ENCODE measurements around the gene UST. TPM values are rescaled to one million over a fixed set of nuclear protein-coding genes. Genes with fewer than 3 reads are reported as not detected.
"Not testable (repeated sequence)": the region's sequence is repeated elsewhere in the genome, so short reads cannot be mapped to it uniquely, and the experiment has no call there.

UST gene
- total RNA-seq, 1 donor from 2014 or later, result under 0.01 TPM

DNA sequence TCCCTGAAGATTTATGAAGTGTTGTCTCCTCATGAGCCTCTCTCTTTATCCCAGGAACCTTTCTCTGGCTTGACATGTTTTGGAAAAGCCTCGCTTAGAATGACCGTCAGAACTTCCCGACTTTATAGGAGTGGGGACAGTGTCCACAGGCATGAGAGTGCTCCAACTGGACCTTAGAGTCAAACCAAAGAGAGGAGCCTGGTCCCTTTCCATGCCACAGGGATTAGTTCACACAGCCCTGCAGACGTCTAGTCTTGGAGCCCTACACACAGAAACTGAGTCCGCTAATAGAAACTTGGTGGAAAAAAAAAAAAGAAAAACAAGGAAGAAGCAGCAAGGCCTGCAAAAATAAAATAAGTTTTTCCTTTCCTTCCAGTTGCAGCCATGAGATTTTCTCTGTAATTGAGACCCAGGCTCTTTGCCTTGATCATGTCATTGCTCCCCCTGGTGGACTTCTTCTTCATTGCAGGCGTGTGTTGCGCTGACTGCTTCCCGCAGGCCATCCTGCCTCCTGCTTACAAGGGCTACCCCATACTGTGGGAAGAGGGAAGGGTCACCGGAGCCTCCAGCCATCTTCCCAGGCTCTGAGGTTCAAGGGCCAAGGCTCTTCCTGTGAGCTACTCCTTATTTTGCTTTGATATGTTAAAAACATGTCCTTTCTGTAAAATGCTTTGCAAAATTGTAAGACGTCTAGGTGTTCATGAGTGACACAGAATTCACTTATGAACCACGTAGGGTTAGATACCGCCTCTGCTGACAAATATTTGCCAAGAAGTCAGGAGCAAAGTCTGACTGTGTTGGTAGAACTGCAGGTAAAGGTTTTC lies 201.0 kb downstream of the UST start:
- peak; percentile 65 to 74 for DNase-seq (ENCODE audit: low read depth in 2 of 2)

DNA sequence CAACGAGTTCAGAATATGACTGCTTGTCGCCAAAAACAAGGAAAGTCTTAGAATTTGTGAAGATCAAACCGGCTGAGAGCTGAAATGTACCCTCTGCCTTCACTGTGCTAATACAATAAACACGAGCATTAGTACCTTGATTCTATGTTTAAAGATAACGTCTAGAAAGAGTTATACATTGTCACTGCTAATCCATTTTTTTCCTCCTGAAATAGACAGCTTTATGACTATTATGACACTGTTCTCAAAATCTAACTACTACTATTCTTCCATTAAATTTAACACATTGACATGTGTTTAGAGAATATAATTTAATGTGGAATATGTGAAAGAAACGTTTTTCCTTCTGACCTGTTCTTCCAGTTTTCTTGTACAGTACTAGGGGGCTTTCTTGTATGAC lies 204.8 kb downstream of the UST start:
- DNase-seq (ENCODE audit: low read depth in 2 of 2), result no peak

DNA sequence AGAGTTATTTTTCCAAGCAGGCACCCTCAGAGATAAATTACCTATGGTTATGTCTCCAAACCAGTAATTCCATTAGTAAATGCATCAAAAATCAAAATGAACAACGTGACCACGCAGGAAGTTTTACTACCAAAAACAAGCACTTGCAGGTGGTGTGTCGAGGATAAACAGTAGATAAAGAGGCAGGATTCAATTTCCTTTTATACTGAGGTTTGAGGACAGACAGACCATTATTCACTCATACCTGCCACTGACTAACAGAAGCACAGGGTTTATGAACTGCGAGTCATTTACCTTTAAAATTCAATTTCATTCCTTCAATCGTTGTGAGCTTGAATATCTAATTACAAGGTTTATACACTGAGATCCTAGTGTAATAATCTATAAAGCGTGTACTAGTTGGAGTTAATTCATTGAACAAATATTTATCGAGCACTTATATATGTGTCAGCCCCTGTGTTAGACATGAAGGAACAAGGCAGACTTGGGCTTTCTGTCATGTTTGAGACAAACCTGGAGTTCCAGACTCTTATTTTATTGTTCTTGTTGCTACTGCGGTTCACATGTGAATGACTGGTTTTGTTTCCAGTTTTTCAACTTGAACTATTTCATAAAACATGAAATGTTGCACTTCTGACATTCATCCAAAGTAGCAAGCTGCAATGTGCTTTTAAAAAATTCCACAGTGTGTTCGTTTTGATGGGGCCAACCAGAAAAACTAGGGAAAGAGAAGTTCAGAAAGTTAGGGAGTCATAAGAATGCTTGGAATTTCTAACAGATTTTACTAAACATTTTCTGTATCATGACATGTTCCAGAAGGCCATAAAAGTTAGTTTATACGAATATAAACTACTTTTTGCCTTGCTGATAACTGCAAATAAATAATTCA lies 205.6 kb downstream of the UST start:
- no peak for DNase-seq (ENCODE audit: low read depth in 2 of 2)

DNA sequence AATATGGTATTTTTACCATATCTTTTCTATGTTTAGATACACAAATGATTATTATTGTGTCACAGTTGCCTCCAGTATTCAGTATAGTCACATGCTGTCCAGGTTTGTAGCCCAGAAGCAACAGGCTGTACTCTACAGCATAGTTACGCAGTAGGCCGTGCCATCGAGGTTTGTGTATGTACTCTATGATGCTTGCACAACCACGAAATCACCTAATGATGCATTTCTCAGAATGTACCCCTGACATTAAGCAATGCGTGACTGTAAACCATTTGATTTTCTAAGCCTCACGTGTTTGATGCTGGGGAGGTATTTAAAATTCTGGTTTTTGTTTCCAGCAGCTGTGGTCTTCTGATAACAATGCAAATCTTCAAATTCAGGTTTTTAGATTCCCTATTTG lies 207.6 kb downstream of the UST start:
- no peak for DNase-seq (ENCODE audit: low read depth in 2 of 2)

DNA sequence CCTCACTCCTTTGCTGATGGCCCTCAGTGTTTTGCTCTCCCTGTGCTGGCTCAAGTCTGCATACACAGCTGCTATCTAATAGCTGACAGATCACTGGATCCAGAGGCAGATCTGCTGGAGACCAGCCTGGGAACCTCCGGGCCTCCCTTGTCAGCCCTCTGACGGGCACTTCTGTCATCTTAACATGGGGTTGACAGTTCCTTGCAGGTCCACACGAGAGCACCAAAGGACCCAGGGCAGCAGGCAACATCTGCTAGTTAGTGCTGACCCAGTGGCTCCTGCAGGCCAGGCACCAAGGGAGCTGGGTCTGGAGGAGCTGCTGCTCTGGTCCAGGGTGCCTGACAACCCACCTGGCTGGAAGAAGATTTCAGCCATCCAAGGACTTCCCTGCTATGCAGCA lies 208.1 kb downstream of the UST start:
- no peak for DNase-seq (ENCODE audit: low read depth in 2 of 2)

DNA sequence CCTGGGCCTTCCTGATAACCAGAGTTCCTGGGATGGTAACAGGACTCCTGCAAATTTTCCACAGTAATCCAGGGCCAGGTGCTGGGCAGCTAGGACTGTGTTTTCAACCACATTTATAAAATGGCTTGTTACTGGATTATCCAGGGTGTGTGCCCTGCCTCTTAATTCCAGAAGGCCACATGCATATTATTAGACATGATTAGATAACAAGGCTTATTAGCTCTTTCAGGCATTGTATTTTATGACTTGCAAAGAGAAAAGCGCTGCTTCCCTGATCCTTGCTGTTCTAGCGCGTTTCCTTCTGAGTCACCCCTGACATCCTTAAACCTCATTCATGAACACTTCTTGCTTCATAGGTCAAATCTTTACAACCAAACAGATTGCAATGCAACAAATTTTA lies 208.6 kb downstream of the UST start:
- DNase-seq (ENCODE audit: low read depth in 2 of 2), result no peak

DNA sequence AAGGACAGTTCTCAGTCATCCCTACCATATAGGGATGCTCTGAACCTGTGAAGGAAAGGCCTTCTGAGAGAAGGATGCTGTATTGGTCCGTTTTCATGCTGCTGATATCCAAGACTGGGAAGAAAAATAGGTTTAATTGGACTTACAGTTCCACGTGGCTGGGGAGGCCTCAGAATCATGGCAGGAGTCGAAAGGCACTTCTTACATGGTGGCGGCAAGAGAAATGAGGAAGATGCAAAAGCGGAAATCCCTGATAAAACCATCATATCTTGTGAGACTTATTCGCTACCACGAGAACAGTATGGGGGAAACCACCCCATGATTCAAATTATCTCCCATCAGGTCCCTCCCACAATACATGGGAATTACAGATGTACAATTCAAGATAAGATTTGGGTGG lies 209.3 kb downstream of the UST start:
- DNase-seq (ENCODE audit: low read depth in 2 of 2), result not testable (repeated sequence)

DNA sequence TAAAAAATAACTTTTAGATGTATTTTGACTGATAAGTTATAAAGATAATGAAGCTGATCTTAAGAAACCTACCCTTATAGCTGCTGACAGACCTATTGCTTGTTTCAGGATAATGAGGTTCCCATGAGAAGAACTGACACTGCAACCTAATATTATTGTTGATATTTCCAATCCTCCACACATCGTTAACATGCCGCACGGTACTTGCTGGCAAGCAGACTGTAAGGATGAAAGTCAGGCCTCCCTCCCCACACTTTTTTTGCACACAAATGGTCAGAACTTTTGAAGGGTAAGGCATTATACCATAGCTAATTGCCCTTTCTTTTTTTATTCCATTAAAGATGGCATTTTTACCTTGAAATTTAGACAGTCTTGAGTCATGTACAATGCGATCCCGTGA lies 210.9 kb downstream of the UST start:
- DNase-seq (ENCODE audit: low read depth in 2 of 2), result no peak

DNA sequence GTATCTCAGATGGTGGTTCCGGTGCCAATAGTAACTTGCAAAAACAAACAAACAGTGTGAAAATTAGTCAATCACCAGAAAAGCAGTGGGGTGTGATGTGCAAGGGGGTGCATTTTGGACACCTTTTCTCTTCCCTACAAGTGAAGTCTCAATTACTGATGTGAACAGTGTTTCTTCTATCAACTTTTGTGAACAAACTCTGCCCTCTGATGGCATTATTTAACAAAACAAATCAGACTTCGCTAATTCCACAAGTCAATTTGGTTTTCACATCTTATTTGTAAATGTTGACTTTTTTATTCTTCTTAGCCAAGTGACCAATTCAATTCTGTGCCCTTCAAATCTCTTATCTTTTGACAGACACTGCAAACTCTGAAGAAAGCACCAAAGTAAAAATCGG lies 212.2 kb downstream of the UST start:
- DNase-seq (ENCODE audit: low read depth in 2 of 2), result no peak

DNA sequence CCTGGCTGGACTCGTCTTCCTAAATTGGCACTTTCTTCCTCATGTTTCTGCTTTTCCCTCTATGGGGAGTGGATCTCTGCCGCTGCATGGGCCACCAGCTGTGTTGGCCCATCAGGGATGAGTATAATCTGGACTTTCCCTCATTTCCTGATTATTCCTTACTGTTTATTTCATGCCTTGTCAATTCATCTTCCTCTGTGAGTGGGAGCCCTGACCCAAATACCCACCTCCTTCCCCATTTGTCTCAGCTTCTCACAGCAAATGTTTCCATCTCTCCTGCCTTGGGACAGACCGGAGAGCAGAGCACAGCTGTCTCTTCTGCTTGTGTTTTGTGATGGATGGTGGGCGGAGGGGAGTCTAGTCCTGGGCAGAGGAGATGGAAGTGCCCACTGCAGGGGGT lies 212.7 kb downstream of the UST start:
- DNase-seq (ENCODE audit: low read depth in 2 of 2), result no peak

DNA sequence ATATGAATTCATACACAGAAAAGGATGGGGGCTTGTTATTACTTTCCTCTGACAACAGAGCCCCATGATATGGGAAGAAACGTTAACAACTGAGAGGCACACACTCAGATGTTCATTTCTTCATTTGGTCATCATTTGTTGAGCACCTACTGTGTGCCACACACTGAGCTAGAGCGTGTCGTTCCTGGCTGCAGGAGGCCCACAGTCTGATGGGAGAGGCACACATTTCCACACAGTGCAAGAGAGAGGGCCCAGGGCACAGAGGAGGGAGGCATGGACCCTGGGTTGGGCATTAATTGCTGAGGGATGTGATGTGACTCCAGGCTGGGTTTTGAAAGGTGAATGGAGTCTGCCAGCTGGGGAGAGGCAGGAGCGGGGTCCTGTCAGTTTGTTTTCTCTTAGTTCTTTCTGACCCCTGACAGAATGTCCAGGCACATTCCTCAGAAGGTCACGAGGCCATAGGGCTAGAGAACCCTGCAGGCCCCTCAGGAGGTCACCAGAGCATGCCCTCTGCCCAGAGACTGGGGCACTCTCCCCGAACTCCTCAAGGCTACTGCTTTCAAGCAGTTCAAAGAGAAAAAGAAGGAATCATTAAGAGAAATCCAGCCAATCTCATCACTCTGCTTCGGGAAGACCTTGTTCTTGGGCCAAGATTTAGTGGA lies 216.2 kb downstream of the UST start:
- DNase-seq (ENCODE audit: low read depth in 2 of 2), result no peak

DNA sequence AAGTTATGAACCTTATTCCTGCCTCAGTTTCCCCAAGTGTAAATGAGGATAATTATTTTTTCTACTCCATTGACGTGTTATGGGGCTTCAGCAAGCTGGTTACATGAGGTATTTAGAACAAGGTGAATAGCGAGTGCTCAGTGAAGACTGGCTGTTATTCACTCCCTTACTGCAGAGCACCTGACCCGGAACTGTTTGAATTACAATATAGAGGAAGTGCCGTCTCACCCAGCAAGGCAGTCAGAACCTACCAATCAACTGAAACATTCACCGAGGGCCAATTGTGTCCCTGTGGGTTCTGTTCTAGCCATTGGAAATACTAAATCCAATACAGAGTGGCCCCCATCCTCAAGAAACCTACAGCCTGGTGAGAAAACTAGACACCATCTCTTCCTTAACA lies 216.9 kb downstream of the UST start:
- DNase-seq (ENCODE audit: low read depth in 2 of 2), result no peak

DNA sequence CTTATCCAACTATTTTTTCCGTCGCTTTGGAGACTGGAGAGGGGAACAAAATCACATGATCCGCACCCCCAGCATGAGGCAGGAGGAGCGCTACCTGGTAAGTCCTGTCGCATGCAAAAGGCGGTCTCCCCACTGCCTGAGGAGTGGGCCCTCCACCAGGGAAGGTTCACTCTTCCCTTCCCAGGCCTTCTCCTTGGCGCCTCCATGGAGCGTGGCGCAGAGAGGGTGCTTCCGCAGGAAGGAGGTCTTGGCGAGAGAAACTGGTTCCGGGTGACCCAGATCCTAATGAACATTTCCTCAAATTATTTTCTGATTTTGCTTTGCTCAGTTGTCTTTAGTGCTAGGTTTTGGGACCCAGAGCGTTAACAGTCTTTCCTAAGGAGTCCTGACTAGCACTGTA lies 217.6 kb downstream of the UST start:
- no peak for DNase-seq (ENCODE audit: low read depth in 2 of 2)

DNA sequence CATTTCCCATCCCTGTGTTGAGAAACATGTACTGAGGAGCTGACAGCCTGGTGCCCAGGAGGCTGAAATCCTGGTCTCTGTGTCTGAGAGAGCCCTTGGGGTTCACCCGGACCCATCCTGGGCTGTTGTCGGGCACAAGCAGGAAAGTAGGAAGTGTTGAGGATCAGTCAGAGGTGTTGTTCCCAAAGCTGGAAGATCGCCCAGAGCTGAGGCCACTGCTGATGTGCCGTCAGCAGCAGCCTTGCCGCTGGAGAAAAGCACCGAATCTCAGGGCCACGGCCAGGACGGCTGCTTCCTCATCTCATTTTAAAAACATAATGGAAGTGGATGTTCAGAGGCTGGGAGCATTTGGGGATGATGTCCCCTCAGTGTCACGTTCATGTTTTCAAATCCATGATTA lies 218.5 kb downstream of the UST start:
- DNase-seq (ENCODE audit: low read depth in 2 of 2), result no peak

DNA sequence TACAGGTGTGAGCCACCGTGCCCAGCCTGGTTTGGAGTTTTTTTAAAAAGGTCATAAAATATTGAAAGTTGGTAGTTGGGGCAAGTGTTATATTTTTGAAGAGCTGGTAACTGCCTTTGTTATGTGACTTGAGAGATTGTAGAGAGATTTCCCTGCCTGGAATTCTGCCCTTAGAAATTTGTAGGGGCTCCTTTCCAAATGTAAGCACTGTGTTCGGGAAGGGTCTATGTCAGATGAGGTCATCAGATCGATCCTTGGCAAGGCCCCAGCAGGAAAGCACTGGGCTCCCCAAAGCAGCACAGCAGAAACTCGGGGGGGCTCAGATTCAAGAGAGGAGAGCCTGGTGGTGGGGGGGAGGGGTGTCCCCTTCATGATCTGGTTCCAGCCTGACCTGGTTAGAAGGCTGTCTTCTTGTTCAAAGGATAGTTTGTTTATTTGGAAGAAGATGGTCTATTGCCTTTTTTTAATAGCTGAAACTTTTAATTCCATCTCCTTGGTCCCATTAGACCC lies 220.2 kb downstream of the UST start:
- DNase-seq (ENCODE audit: low read depth in 2 of 2), result no peak

DNA sequence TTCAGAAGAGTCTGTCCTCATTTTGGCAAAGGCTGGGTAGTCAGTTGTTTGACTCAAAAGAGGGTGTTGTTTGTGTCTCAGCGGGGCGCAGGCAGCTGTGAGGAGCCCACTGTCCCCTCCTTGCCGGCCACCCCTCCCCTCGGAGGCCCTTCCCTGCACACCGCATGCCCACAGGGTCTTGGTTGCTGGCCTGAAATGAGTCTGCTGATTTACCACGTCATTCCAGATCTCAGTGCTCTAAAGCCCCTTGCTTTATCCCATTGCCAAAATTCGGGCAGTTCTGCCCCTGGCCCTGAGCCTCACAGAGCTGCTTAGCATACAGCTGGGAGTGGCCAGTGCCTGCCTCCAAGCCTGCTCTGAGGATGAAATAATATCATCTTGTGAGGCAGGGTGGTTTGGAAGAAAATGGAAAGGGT lies 220.7 kb downstream of the UST start:
- no peak for DNase-seq (ENCODE audit: low read depth in 2 of 2)

DNA sequence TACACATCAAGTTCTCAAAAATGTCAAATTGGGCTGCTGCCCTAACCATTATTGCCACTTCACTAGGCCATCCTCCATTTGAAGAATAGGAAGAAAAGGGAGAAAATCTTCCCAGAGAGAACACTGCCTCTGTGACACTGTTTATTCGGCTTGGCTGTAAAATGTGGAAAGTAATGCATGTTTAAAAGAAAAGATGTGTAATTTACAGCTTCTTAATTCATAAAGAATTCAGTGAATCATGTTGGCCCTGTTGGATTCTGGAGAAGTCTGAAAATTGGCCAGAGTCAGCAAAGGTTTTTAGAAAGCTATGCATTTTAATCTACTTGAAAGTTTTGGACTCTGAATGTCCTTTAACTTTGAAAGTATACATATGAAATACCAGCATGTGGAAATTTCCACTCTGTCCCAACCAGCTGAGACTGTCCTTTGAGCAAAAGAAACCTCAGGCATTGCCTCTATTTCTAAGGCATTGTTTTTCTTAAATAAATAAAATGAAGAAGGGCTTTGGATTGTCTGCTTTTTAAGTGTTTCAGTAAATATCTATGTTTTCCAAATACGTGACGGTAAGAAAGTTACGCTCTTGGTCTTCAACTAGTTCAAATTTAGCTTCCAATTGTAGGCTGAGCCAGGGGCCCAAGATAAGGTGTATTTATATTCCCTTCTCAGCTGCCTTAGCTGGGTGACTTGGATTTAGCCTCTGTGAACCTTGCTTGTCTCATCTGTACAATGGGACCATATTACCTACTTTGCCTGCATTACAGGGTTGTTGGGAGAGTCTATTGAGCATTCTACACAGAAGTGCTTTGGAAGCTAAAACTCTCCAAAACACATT lies 222.2 kb downstream of the UST start:
- DNase-seq (ENCODE audit: low read depth in 2 of 2), result no peak

DNA sequence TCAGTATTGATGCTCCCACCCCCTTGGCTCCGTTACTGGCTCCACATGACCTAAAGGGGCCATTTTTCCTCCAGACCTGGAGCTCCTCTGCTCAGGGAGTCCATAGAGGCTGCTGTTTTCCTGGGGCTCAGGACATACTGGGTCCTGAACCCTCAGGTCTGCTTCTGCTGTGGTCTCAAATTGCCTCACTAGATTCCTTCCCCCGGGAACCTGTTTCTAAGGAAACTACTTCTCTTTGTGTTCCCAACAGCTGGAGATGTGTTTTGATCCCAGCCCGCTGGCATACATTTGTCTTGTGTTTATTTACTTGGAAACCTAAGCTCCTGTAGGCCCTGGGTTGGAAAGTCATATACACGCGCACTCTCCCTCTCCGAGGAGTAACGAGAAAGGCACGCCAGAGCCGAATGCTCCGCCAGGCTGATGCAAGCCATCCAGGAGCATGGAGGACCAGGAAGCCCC lies 222.8 kb downstream of the UST start:
- no peak for DNase-seq (ENCODE audit: low read depth in 2 of 2)

DNA sequence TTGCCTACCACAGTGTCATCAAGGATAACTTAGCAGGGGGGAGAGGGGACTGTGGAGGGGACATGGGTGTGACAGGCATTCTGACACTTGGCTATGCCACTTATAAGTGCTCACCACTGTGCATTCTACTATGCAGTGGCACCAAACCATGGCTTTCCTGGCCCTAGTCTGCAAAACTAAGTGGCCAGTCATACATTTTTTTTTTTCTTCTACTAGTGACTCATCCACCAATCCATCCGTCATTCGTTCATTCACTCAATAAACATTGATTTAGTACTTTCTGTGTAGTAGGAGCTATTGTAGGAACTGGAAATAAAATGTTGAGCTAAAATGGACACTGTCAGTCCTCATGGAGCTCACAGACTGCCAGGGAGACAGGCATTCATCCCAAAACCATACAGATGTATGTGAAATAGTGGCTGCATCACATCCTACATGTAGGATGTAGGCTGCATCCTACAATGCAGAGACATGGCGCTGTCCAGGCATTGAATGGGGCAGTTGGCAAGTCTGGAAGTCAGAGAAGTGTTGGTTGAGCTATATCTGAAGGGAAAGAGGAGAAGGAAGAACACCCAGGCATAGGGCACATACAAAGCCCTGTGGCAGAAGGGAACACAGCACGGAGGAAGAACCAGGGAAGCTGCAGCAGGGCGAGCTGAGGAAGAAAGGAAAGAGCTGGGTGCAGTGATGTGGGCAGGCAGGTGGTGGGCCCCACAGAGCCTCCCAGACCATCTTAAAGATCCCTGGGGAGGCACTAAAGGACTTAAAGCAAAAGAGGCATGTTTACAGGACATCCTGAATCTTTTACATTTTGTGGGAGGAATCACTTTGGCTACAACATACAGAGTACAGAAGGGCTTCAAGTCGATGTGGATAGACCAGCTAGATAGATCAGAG lies 224.4 kb downstream of the UST start:
- DNase-seq (ENCODE audit: low read depth in 2 of 2), result no peak

DNA sequence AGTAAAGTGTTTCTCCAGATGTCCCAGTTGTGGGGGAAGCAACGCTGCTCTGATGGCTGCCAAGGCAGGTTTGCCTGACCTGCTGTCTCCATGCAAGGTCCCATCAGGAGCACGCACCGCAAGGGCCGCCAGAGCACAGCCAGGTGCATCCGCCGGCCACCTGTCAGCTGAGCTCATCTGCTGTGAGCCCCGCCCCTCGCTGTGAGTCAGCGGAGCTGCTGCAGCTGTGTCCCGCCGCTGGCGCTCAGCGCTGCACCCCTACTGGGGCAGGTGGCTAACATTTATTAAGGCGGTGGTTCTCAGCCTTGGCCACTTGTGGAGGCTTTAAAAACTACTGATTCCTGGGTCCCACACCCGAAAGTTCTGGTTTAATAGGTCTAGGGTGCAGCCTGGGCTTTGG lies 225.7 kb downstream of the UST start:
- DNase-seq (ENCODE audit: low read depth in 2 of 2), result peak in 1 of 2 donors; percentile 57
